Endothelial cell of umbilical vein (primary cell): ENCODE data around the gene DESI2. TPM values are rescaled to one million over a fixed set of nuclear protein-coding genes. Genes with fewer than 3 reads are reported as not detected.

Source experiments
- BruUV-seq: library from RNA; stranded (reverse); fragments of 400-500 nt; replicated peaks from 2 replicates; lab custom pipeline; 2021; lab: Mats Ljungman, UMichigan
- CTCF ChIA-PET: fragments of 300-600, 350-600 bp; sonication (Branson Sonifier 250); formaldehyde crosslinking; loops from one replicate; lab custom pipeline; 2021; ENCODE audit warnings: antibody characterized with exemption, inconsistent platforms; lab: Charles Lee
- POLR2A ChIA-PET: fragments of 300-600, 350-600 bp; sonication (Branson Sonifier 250); formaldehyde crosslinking; loops from one replicate; lab custom pipeline; 2021; ENCODE audit warnings: antibody characterized with exemption, inconsistent platforms; lab: Charles Lee
- DNase-seq: peaks from one replicate; pipeline ENCODE4 v3.0.0-alpha.2; 2011; ENCODE audit warnings: low read depth, low spot score
- FAIRE-seq: peaks from 2 replicates; lab custom pipeline; 2011; peaks lifted over from hg19 to GRCh38; lab: Jason Lieb, UNC
- H2AFZ ChIP-seq: 2 replicates; pipeline ENCODE4 v1.6.0; 2012; ENCODE audit warnings: low read depth, low read length, control low read depth, inconsistent platforms
- H3K27ac ChIP-seq: 2 replicates; pipeline ENCODE4 v1.5.1; 2011; ENCODE audit warnings: low read depth, mild to moderate bottlenecking, control low read depth, low read length, moderate library complexity; ENCODE audit not compliant: insufficient read depth
- H3K27me3 ChIP-seq, 2 experiments: 2 replicates each; pipeline versions ENCODE4 v1.6.0 to v1.6.1; 2011; ENCODE audit warnings: low read length in 2 of 2, mixed read lengths in 1 of 2; ENCODE audit not compliant: control insufficient read depth in 2 of 2, insufficient read depth in 2 of 2
- H3K36me3 ChIP-seq, 2 experiments: 2 replicates in 1 of 2; 3 replicates in 1 of 2; pipeline ENCODE4 v1.5.1; 2011; ENCODE audit warnings: low read length in 2 of 2, mild to moderate bottlenecking in 1 of 2, moderate library complexity in 1 of 2; ENCODE audit not compliant: control insufficient read depth in 2 of 2, insufficient read depth in 2 of 2; ENCODE audit errors: extremely low read depth in 1 of 2
- H3K4me1 ChIP-seq: 3 replicates; pipeline ENCODE4 v1.5.1; 2011; ENCODE audit warnings: mild to moderate bottlenecking, low read length; ENCODE audit not compliant: control insufficient read depth, insufficient read depth; ENCODE audit errors: extremely low read depth
- H3K4me2 ChIP-seq: 2 replicates; pipeline ENCODE4 v1.6.1; 2011; ENCODE audit warnings: low read length, control low read depth, mixed read lengths; ENCODE audit not compliant: insufficient read depth
- H3K4me3 ChIP-seq, 3 experiments: fragments of 200-600 bp in 1 of 3; sonication (generic), shearing (Covaris generic) in 1 of 3; replicated peaks in 1 of 3; 2 replicates each; pipeline ENCODE4 v1.5.1; 2011 to 2016; ENCODE audit warnings: control low read depth in 3 of 3, low read length in 3 of 3, mild to moderate bottlenecking in 2 of 3, inconsistent platforms in 1 of 3, low read depth in 1 of 3, moderate library complexity in 1 of 3; ENCODE audit not compliant: insufficient read depth in 1 of 3
- H3K79me2 ChIP-seq: 2 replicates; pipeline ENCODE4 v1.6.0; 2012; ENCODE audit warnings: low read length, inconsistent platforms; ENCODE audit not compliant: control insufficient read depth, insufficient read depth
- H3K9ac ChIP-seq: replicated peaks from 2 replicates; pipeline ENCODE3; 2011; ENCODE audit warnings: low read length, control low read depth; ENCODE audit not compliant: insufficient read depth; ENCODE audit errors: extremely low read depth
- H3K9me1 ChIP-seq: replicated peaks from 3 replicates; pipeline ENCODE4 v1.6.0; 2011; ENCODE audit warnings: mild to moderate bottlenecking, low read length; ENCODE audit not compliant: control insufficient read depth, insufficient read depth; ENCODE audit errors: extremely low read depth
- H3K9me3 ChIP-seq: replicated peaks from 2 replicates; pipeline ENCODE4 v1.5.1; 2012; ENCODE audit warnings: low read length, inconsistent platforms; ENCODE audit not compliant: control insufficient read depth, insufficient read depth
- H4K20me1 ChIP-seq: replicated peaks from 2 replicates; pipeline ENCODE3; 2011; ENCODE audit warnings: mild to moderate bottlenecking, low read length; ENCODE audit not compliant: control insufficient read depth, insufficient read depth; ENCODE audit errors: extremely low read depth
- CTCF ChIP-seq, 2 donors: IDR thresholded peaks; 1 replicate in 1 of 2; 2 replicates in 1 of 2; pipeline ENCODE4 v1.5.1; 2011; ENCODE audit warnings: low read length in 2 of 2, mild to moderate bottlenecking in 2 of 2, moderate library complexity in 2 of 2, control low read depth in 1 of 2, inconsistent platforms in 1 of 2, low read depth in 1 of 2; ENCODE audit not compliant: insufficient read depth in 1 of 2; ENCODE audit errors: extremely low read depth in 1 of 2
- EZH2 ChIP-seq: IDR thresholded peaks from 2 replicates; pipeline ENCODE4 v1.6.1; 2012; ENCODE audit warnings: borderline replicate concordance, low read depth, mild to moderate bottlenecking, moderate library complexity, low read length, inconsistent platforms; ENCODE audit not compliant: severe bottlenecking
- GATA2 ChIP-seq: IDR thresholded peaks from 2 replicates; pipeline ENCODE4 v1.7.0; 2011; ENCODE audit warnings: low read depth, mild to moderate bottlenecking, moderate library complexity, mixed read lengths, low read length; ENCODE audit not compliant: insufficient read length, insufficient read depth
- MAX ChIP-seq: IDR thresholded peaks from 2 replicates; pipeline ENCODE4 v1.6.1; 2011; ENCODE audit not compliant: insufficient read depth, insufficient read length
- MYC ChIP-seq: IDR thresholded peaks from one replicate; pipeline ENCODE4 v1.6.1; 2011; ENCODE audit warnings: mild to moderate bottlenecking, low read depth, low read length
- POLR2A ChIP-seq: IDR thresholded peaks from 2 replicates; pipeline ENCODE4 v1.6.1; 2012; ENCODE audit warnings: low read depth, mild to moderate bottlenecking, control low read depth, low read length
- POLR2AphosphoS5 ChIP-seq: IDR thresholded peaks from 2 replicates; pipeline ENCODE4 v1.6.1; 2012; ENCODE audit warnings: low read depth, mild to moderate bottlenecking, control low read depth, low read length, moderate library complexity; ENCODE audit not compliant: insufficient read depth
- dilution Hi-C: fragments of 300-500 bp; cut with MboI; formaldehyde crosslinking; loops from one replicate; pipeline ENCODE4 v1.15.0; 2019; ENCODE audit warnings: low sequenced_read_pairs; ENCODE audit not compliant: extremely low pct_ligation_motif_present
- intact Hi-C: fragments of 100-400 bp; cut with micrococcal nuclease; formaldehyde crosslinking; loops from one replicate; pipeline ENCODE4 v1.10.0; 2022
- polyA plus RNA-seq, 4 experiments: library from polyadenylated mRNA; depleted of rRNA in 3 of 4; stranded (reverse) in 3 of 4; unstranded in 1 of 4; fragments of >200 nt; gene quantifications; 2 replicates each; pipeline versions ENCODE4 v1.2.1 to v1.2.3, GENCODE V29; 2011 to 2012; ENCODE audit warnings: missing spikeins in 1 of 4
- total RNA-seq: library from RNA; stranded (reverse); gene quantifications from 2 replicates; pipeline ENCODE4 v1.2.3, GENCODE V29; 2021

DESI2 gene
- total and polyA plus RNA-seq, 2 donors (not counting 3 experiments of a cell fraction or from before 2014, with no cell fraction given) = 22.9 to 37.2 TPM

DNA sequence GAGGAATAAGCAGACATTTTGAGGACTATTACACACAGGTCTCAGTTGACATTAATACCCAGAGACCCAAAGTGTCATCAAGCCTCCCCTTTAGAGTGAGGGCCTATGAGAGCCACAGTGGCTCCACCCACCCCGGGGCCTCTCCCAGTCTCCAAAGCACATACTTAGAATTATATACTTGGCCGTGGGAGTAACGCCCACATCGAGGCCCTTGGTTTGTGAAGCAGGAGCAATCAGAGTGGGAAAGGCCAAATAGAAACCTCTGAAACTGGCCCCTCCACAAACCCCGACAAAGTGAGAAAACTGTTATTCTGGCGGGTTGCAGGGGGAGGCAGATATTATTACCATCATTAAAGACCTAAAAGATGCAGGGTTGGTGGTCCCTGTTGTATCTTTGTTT lies 7.0 kb upstream of the DESI2 start:
- no peak overlapping the region for H3K4me3 ChIP-seq
- ChIA-PET POLR2A (no interaction called here), CTCF (no interaction called here)
- no peak overlapping the region for H3K27ac ChIP-seq
- FAIRE-seq (no peak), DNase-seq (no peak)
- H3K36me3 ChIP-seq = no peaks in the 10 kb centered on the region
- no TSS peak for BruUV-seq
- no peak overlapping the region for H3K9ac ChIP-seq
- no peaks in the 10 kb centered on the region for H3K79me2 ChIP-seq
- no peaks in the 10 kb centered on the region for H3K9me1 ChIP-seq
- no peaks in the 10 kb centered on the region for H4K20me1 ChIP-seq
- no peak overlapping the region for H3K4me2 ChIP-seq
- no peak overlapping the region for H2AFZ ChIP-seq
- dilution Hi-C loops = no loop called here
- intact Hi-C loops = no loop called here
- peaks cover 9 to 11% of the 10 kb centered on the region in 2 experiments for H3K27me3 ChIP-seq
- TF ChIP-seq GATA2 = no peak
- no peak for TF ChIP-seq POLR2A
- TF ChIP-seq EZH2 = no peak
- TF ChIP-seq POLR2AphosphoS5 = no peak
- no peak for TF ChIP-seq MYC
- TF ChIP-seq MAX = no peak
- no peak for TF ChIP-seq CTCF (IDR thresholded peaks at IDR 0.05; ENCODE audit: extremely low read depth in 1 of 2, insufficient read depth in 1 of 2, low read depth in 1 of 2, low read length in 2 of 2)
- H3K9me3 ChIP-seq = no peaks in the 10 kb centered on the region
- H3K4me1 ChIP-seq = no peaks in the 10 kb centered on the region
